ENCODE results near the gene C3. TPM values are rescaled to one million over a fixed set of nuclear protein-coding genes. Genes with fewer than 3 reads are reported as not detected.

Gene C3
- polyA plus RNA-seq, 1 donor (not counting 4 experiments of a cell fraction or from before 2014, with no cell fraction given) = 10.7 TPM

GRCh38 chr19:6730153-6730804 is 9.8 kb upstream of the C3 start:
- TF ChIP-seq CTCF (optimal IDR thresholded peaks at IDR 0.05 in 1 of 3, IDR thresholded peaks at IDR 0.05 in 1 of 3, conservative IDR thresholded peaks at IDR 0.05 in 1 of 3; ENCODE audit: extremely low read depth in 1 of 3, insufficient read depth in 2 of 3, low read length in 3 of 3) = no peak
- no peak for TF ChIP-seq EZH2 (IDR thresholded peaks at IDR 0.05; ENCODE audit: low read length)
- Histone ChIP-seq H3K9me3 (ENCODE audit: control insufficient read depth, low read depth, low read length) (no peaks in the 10 kb centered on the region), H3K79me2 (ENCODE audit: control insufficient read depth, insufficient read depth, low read length) (peaks cover 2% of the 10 kb centered on the region), H3K4me3 (ENCODE audit: control insufficient read depth in 2 of 3, extremely low read depth in 1 of 3, insufficient read depth in 2 of 3, low read depth in 1 of 3, low read length in 3 of 3) (no peak overlapping the region), H4K20me1 (ENCODE audit: control insufficient read depth, extremely low read depth, insufficient read depth, low read length) (no peaks in the 10 kb centered on the region), H3K9ac (ENCODE audit: control insufficient read depth, extremely low read depth, insufficient read depth, low read length) (no peak overlapping the region), H3K27ac (ENCODE audit: control insufficient read depth, insufficient read depth, low read length) (no peak overlapping the region), H3K36me3 (ENCODE audit: control insufficient read depth in 2 of 2, extremely low read depth in 1 of 2, insufficient read depth in 2 of 2, low read length in 2 of 2) (peaks cover 8 to 22% of the 10 kb centered on the region in 2 experiments), H3K9me1 (ENCODE audit: control insufficient read depth, extremely low read depth, insufficient read depth, low read length) (no peaks in the 10 kb centered on the region), H3K4me2 (ENCODE audit: control insufficient read depth, extremely low read depth, insufficient read depth, low read depth, low read length) (no peak overlapping the region), H2AFZ (ENCODE audit: control insufficient read depth, low read length) (no peak overlapping the region), H3K27me3 (ENCODE audit: control insufficient read depth, extremely low read depth, insufficient read depth, low read length) (no peaks in the 10 kb centered on the region), H3K4me1 (ENCODE audit: control insufficient read depth, extremely low read depth, insufficient read depth, low read length) (peaks cover 1% of the 10 kb centered on the region)
- dilution Hi-C loops (cut with MboI; ENCODE audit: extremely low pct_ligation_motif_present, low sequenced_read_pairs) = no loop called here
- FAIRE-seq (no peak), DNase-seq (ENCODE audit: low read depth, low spot score) (no peak)

GRCh38 chr19:6729573-6730152 is 9.2 kb upstream of the C3 start:
- no peak overlapping the region for H3K9ac ChIP-seq (ENCODE audit: control insufficient read depth, extremely low read depth, insufficient read depth, low read length)
- H3K4me2 ChIP-seq (ENCODE audit: control insufficient read depth, extremely low read depth, insufficient read depth, low read depth, low read length) = no peak overlapping the region
- H3K27ac ChIP-seq (ENCODE audit: control insufficient read depth, insufficient read depth, low read length) = no peak overlapping the region
- H3K36me3 ChIP-seq (ENCODE audit: control insufficient read depth in 2 of 2, extremely low read depth in 1 of 2, insufficient read depth in 2 of 2, low read length in 2 of 2) = peaks cover 8 to 22% of the 10 kb centered on the region in 2 experiments
- dilution Hi-C loops (cut with MboI; ENCODE audit: extremely low pct_ligation_motif_present, low sequenced_read_pairs) = no loop called here
- no peaks in the 10 kb centered on the region for H4K20me1 ChIP-seq (ENCODE audit: control insufficient read depth, extremely low read depth, insufficient read depth, low read length)
- no peaks in the 10 kb centered on the region for H3K79me2 ChIP-seq (ENCODE audit: control insufficient read depth, insufficient read depth, low read length)
- H3K27me3 ChIP-seq (ENCODE audit: control insufficient read depth, extremely low read depth, insufficient read depth, low read length) = no peaks in the 10 kb centered on the region
- FAIRE-seq (no peak), DNase-seq (ENCODE audit: low read depth, low spot score) (no peak)
- H3K4me1 ChIP-seq (ENCODE audit: control insufficient read depth, extremely low read depth, insufficient read depth, low read length) = no peaks in the 10 kb centered on the region
- no peaks in the 10 kb centered on the region for H3K9me1 ChIP-seq (ENCODE audit: control insufficient read depth, extremely low read depth, insufficient read depth, low read length)
- no peak overlapping the region for H3K4me3 ChIP-seq (ENCODE audit: control insufficient read depth in 2 of 3, extremely low read depth in 1 of 3, insufficient read depth in 2 of 3, low read depth in 1 of 3, low read length in 3 of 3)
- no peaks in the 10 kb centered on the region for H3K9me3 ChIP-seq (ENCODE audit: control insufficient read depth, low read depth, low read length)
- H2AFZ ChIP-seq (ENCODE audit: control insufficient read depth, low read length) = no peak overlapping the region
- TF ChIP-seq EZH2 (IDR thresholded peaks at IDR 0.05; ENCODE audit: low read length) (no peak), CTCF (optimal IDR thresholded peaks at IDR 0.05 in 1 of 3, IDR thresholded peaks at IDR 0.05 in 1 of 3, conservative IDR thresholded peaks at IDR 0.05 in 1 of 3; ENCODE audit: extremely low read depth in 1 of 3, insufficient read depth in 2 of 3, low read length in 3 of 3) (no peak)

All from keratinocyte (primary cell).